Duodenal mucosa (tissue), 2 donors: ENCODE measurements around the gene CHURC1.
"Not testable (repeated sequence)": the region's sequence is repeated elsewhere in the genome, so short reads cannot be mapped to it uniquely, and the experiment has no call there.

ENCODE experiments used
- H3K27ac ChIP-seq: one replicate; pipeline ENCODE4 v1.7.0; 2013; ENCODE audit warnings: low read depth, low read length
- H3K27me3 ChIP-seq, 2 donors: one replicate each; pipeline ENCODE4 v1.7.0; 2013; ENCODE audit warnings: low read length in 2 of 2, control low read depth in 1 of 2; ENCODE audit not compliant: insufficient read depth in 2 of 2, control insufficient read depth in 1 of 2
- H3K36me3 ChIP-seq, 2 donors: one replicate each; pipeline ENCODE4 v1.7.0; 2013; ENCODE audit warnings: low read length in 2 of 2, control low read depth in 1 of 2; ENCODE audit not compliant: insufficient read depth in 2 of 2, control insufficient read depth in 1 of 2
- H3K4me1 ChIP-seq, 2 donors: one replicate each; pipeline ENCODE4 v1.7.0; 2013; ENCODE audit warnings: low read length in 2 of 2, control low read depth in 1 of 2; ENCODE audit not compliant: insufficient read depth in 2 of 2, control insufficient read depth in 1 of 2
- H3K4me3 ChIP-seq, 2 donors: one replicate each; pipeline ENCODE4 v1.7.0; 2013; ENCODE audit warnings: low read length in 2 of 2, low read depth in 1 of 2
- H3K9ac ChIP-seq, 2 donors: one replicate each; pipeline ENCODE4 v1.7.0; 2013; ENCODE audit warnings: low read length in 2 of 2, low read depth in 1 of 2
- H3K9me3 ChIP-seq, 2 donors: one replicate each; pipeline ENCODE4 v1.7.0; 2013; ENCODE audit warnings: low read length in 2 of 2, control low read depth in 1 of 2; ENCODE audit not compliant: control insufficient read depth in 1 of 2

Gene CHURC1

DNA sequence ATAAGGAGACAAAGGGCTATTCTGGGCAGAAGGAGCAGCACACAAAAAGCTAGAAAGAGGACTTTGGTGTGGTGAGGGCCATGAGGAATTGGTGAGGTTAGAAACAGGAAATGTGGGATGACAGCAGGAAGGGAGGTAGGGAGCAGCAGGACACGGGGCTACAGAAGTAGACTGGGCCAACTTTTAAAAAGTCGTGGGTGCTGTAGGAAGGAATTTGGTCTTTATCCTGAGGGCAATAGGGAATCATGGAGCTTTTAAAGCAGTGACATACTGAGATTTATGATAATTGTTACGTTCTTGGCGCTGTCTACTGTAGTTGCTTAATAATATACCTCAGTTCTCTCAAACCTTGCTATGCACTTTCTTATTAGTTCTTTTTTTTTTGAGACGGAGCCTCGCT is 8.2 kb upstream of the CHURC1 start:
- Histone ChIP-seq H3K27me3 (peaks cover 0 to 6% of the 10 kb centered on the region in 2 donors), H3K27ac (no peak overlapping the region), H3K9me3 (no peaks in the 10 kb centered on the region), H3K36me3 (no peaks in the 10 kb centered on the region), H3K4me3 (no peak overlapping the region), H3K4me1 (no peaks in the 10 kb centered on the region), H3K9ac (no peak overlapping the region)

DNA sequence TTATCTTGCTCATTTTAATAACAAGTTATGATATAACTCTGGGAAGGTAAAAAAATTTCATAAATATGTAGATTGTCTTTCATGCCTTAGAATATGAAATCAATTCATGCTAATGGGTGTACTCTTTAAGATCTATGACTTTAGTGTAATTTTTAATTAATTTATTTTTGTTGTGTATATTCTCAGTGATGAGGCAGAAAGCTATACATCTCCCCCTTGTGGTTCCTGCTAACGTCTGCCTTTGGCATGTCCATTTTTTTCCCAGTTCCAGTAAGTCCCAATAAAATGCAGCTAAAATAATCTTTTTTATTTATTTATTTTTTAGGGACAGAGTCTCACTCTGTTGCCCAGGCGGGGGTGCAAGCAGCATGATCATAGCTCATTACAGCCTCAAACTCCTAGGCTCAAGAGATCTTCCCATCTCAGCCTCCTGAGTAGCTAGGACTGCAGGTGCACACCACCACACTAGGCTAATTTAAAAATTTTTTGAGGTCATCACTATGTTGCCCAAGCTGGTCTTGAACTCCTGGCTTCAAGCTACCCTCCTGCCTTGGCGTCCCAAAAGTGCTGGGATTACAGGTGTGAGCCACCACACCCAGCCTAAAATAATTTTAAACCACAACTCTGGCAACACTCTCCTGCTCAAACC is 3.3 kb upstream of the CHURC1 start:
- no peaks in the 10 kb centered on the region for H3K9me3 ChIP-seq
- peaks cover 0 to 6% of the 10 kb centered on the region in 2 donors for H3K27me3 ChIP-seq
- no peak overlapping the region for H3K9ac ChIP-seq
- H3K27ac ChIP-seq, result no peak overlapping the region
- peaks cover 13 to 14% of the 10 kb centered on the region in 2 donors for H3K4me1 ChIP-seq
- H3K4me3 ChIP-seq, result no peak overlapping the region
- no peaks in the 10 kb centered on the region for H3K36me3 ChIP-seq

DNA sequence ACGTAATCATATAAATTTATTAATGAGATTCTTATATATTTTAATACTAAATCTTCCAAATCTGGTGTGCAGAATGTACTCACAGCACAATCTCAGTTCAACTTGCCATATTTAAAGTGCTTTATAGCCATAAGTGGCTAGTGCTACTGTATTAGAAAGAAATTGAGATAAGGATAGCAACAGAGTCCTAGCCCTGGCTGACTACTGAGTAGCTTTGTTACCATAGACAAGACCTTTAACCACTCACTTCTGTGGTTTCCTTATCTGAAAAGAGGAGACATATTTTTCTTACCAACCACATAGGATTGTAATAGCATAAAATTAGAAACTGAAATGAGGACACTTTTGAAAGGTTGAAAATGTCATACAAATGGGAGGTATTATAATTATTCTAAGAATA is 2.0 kb upstream of the CHURC1 start:
- H3K27me3 ChIP-seq, result peaks cover 0 to 6% of the 10 kb centered on the region in 2 donors
- H3K36me3 ChIP-seq, result no peaks in the 10 kb centered on the region
- no peak overlapping the region for H3K4me3 ChIP-seq
- H3K9ac ChIP-seq, result no peak overlapping the region
- no peak overlapping the region for H3K27ac ChIP-seq
- no peaks in the 10 kb centered on the region for H3K9me3 ChIP-seq
- H3K4me1 ChIP-seq, result peaks cover 13 to 16% of the 10 kb centered on the region in 2 donors

DNA sequence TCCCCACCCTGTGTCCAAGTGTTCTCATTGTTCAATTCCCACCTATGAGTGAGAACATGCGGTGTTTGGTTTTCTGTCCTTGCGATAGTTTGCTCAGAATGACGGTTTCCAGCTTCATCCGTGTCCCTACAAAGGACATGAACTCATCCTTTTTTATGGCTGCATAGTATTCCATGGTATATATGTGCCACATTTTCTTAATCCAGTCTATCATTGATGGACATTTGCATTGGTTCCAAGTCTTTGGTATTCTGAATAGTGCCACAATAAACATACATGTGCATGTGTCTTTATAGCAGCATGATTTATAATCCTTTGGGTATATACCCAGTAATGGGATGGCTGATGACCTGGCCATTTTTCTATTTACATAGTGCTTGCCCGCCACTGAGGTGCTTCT is 778 bp upstream of the CHURC1 start:
- Histone ChIP-seq H3K4me1 (peaks cover 13 to 16% of the 10 kb centered on the region in 2 donors), H3K9ac (peak overlapping the region in 1 of 2 donors; percentile 99), H3K4me3 (peak overlapping the region; percentile 97 to 98)
- not testable (repeated sequence) for H3K27ac ChIP-seq, H3K9me3 ChIP-seq, H3K36me3 ChIP-seq, H3K27me3 ChIP-seq

DNA sequence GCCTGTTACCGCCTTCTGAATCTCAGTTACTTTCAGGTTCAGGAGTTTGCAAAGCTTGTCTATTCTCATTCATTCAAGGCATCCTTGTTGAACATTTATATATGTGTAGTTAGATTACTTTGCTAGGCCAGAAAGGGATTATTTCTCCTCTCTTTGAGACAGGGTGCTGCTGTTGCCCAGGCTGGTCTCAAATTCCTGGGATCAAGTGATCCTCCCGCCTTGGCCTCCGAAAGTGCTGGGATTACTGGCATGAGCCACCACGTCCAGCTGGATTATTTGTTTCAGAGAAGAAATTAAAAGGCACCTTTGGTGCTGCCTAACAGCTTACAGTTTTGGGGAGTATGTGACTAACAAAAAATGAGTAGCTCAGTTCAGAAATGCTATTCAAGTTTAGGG is 772 bp downstream of the CHURC1 start:
- Histone ChIP-seq H3K36me3 (no peaks in the 10 kb centered on the region), H3K4me1 (peaks cover 13 to 16% of the 10 kb centered on the region in 2 donors)

DNA sequence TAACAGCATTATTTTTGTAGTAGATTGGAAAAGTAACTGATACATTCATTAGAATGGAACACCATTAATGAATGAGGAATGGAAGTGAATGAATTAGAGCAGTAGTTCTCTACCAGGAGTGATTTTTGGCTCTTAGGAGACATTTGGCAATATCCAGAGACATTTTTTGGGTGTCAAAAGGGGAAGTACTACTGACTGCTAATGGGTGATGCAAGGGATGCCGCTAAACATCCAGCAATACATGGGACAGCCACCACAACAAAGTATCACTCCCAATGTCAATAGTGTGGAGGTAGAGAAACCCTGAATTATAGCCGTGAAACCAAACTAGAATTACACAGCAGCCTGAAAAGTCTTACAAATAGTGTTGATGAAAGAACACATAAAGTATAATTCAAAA is 1.5 kb downstream of the CHURC1 start:
- Histone ChIP-seq H3K4me1 (peaks cover 13 to 16% of the 10 kb centered on the region in 2 donors), H3K36me3 (no peaks in the 10 kb centered on the region), H3K27ac (no peak overlapping the region), H3K9me3 (no peaks in the 10 kb centered on the region), H3K4me3 (peak overlapping the region; percentile 97 to 98), H3K9ac (no peak overlapping the region), H3K27me3 (no peaks in the 10 kb centered on the region)

More for the DNA sequence above, 772 bp downstream of the CHURC1 start:
- Histone ChIP-seq H3K27ac (peak overlapping the region; percentile 93), H3K9ac (peak overlapping the region; percentile 96 to 99), H3K27me3 (no peaks in the 10 kb centered on the region), H3K4me3 (peak overlapping the region; percentile 97 to 98), H3K9me3 (no peaks in the 10 kb centered on the region)

DNA sequence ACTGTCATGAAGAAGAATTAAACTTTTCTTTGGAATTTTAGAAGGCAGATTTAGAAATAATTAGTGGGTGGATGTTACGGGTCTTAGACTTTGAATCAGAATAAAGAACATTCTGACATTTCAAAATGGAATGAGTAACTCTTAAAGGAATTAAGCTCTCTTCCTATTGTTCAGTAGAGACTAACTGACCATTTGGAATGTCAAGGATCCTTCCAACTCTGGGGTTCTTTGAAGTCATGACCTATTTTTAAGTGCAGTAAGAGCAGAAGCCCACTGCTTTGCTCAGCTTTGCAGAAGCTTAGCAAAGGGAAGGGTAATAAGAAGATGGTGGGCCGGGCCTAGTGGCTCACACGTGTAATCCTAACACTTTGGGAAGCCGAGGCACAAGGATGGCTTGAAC is 4.0 kb downstream of the CHURC1 start:
- no peaks in the 10 kb centered on the region for H3K9me3 ChIP-seq
- peaks cover 13 to 16% of the 10 kb centered on the region in 2 donors for H3K4me1 ChIP-seq
- H3K27ac ChIP-seq, result no peak overlapping the region
- no peak overlapping the region for H3K9ac ChIP-seq
- no peaks in the 10 kb centered on the region for H3K36me3 ChIP-seq
- H3K4me3 ChIP-seq, result no peak overlapping the region
- H3K27me3 ChIP-seq, result no peaks in the 10 kb centered on the region

DNA sequence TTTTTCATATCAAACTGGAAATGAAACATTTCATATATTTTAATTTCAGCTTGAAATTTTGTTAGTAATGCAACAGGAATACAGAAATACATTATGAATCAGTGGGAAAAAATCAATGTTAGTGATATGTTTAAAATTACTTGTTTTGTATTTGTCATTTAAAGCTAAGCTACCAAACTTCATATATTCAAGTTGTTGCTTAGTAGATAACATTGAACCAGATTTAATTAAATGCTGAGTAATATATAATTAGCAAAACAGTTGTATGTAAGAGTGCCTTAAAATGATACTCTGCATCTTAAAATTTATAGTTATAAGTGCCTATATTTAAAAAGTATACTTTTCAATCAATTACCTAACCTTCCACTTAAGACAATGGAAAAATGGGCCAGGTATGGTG is 5.0 kb downstream of the CHURC1 start:
- Histone ChIP-seq H3K27me3 (no peaks in the 10 kb centered on the region), H3K4me3 (no peak overlapping the region), H3K27ac (no peak overlapping the region), H3K36me3 (peaks cover 4 to 5% of the 10 kb centered on the region in 2 donors), H3K4me1 (peaks cover 11 to 13% of the 10 kb centered on the region in 2 donors), H3K9me3 (no peaks in the 10 kb centered on the region), H3K9ac (no peak overlapping the region)

DNA sequence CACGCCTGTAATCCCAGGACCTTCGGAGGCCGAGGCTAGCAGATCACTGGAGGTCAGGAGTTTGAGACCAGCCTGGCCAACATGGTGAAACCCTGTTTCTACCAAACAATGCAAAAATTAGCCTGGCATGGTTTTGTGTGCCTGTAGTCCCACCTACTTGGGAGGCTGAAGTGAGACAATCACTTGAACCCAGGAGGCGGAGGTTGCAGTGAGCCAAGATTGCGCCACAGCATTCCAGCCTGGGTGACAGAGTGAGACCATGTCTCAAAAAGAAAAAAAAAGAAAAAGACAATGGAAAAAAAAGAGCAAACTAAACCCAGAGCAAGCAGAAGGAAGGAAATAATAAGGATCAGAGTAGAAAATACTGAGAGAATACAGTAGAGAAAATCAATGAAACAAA is 5.4 kb downstream of the CHURC1 start:
- Histone ChIP-seq H3K27me3 (no peaks in the 10 kb centered on the region), H3K9me3 (no peaks in the 10 kb centered on the region), H3K9ac (no peak overlapping the region), H3K4me3 (no peak overlapping the region), H3K36me3 (peaks cover 5 to 9% of the 10 kb centered on the region in 2 donors), H3K27ac (no peak overlapping the region), H3K4me1 (peaks cover 11 to 13% of the 10 kb centered on the region in 2 donors)

DNA sequence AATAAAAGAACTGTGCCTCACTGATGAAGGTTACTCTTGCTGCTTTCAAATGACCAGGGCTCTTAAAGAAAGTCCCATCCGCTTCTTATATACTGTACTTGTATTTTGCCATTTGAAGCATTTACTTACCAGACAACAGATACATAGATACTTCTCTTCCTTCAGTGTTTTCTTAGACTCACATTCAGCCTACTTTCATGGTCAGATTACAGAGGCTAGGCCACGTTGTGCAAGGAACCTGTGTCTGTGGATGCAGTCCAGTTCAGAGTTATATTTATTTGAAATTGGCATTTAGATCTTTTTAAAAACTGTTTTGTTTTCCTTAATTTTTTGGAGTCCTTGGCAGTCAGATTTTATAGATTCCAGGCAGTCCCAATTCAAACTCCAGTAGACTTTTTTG is 6.2 kb downstream of the CHURC1 start:
- no peak overlapping the region for H3K9ac ChIP-seq

More for the DNA sequence above, 6.2 kb downstream of the CHURC1 start:
- peaks cover 5 to 7% of the 10 kb centered on the region in 2 donors for H3K4me1 ChIP-seq
- no peaks in the 10 kb centered on the region for H3K9me3 ChIP-seq
- peaks cover 5 to 13% of the 10 kb centered on the region in 2 donors for H3K36me3 ChIP-seq
- H3K27me3 ChIP-seq, result no peaks in the 10 kb centered on the region
- no peak overlapping the region for H3K4me3 ChIP-seq
- H3K27ac ChIP-seq, result no peak overlapping the region
